GM20000 (cell line): ENCODE results near the gene SNX32.

ENCODE experiments used
- DNase-seq: peaks from one replicate; pipeline ENCODE4 v3.0.0; 2012; ENCODE audit warnings: low spot score
- CTCF ChIP-seq: IDR thresholded peaks from 2 replicates; pipeline ENCODE4 v1.5.1; 2012; ENCODE audit warnings: mild to moderate bottlenecking, control low read depth; ENCODE audit errors: extremely low read depth, missing control alignments

The SNX32 gene

DNA sequence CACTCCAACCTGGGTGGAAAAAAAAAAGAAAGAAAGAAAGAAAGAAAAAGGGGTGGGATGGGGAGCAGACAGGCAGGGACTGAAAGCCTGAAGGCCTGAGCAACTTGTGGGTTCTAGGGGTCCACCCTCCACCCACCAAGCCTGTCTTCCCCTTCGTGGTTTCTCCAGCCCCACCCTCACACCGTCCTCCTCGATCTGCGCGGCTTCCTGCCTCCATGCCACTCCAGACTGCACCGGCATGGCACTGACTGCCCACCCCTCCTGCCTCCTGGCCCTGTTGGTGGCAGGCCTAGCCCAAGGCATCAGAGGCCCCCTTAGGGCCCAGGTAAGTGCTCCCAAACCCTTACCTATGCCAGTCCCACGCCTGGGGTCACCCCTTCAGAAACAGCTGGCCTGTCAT, 45.9 kb downstream of the SNX32 start, which contains the start of gene CTSW:
TSS of gene CTSW (plus strand) at position 221 of the 400 bp plus-strand sequence. CDS start at position 239, 18 bp downstream.
- DNase-seq, result no peak
- TF ChIP-seq CTCF, result no peak

DNA sequence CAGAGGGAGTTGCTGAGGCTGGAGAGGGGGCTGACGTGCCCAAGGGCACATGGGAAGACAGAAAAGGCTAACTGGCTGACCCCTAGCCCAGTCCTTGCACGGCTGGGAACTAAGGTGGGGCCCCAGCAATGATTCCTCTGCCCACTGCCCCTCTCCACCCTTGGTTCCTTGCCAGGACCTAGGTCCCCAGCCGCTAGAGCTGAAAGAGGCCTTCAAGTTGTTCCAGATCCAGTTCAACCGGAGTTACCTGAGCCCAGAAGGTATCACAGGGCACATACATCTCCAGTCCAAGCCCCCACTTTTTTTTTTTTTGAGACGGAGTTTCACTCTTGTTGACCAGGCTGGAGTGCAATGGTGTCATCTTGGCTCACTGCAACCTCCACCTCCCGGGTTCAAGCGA, 46.3 kb downstream of the SNX32 start:
- TF ChIP-seq CTCF, result no peak
- no peak for DNase-seq

DNA sequence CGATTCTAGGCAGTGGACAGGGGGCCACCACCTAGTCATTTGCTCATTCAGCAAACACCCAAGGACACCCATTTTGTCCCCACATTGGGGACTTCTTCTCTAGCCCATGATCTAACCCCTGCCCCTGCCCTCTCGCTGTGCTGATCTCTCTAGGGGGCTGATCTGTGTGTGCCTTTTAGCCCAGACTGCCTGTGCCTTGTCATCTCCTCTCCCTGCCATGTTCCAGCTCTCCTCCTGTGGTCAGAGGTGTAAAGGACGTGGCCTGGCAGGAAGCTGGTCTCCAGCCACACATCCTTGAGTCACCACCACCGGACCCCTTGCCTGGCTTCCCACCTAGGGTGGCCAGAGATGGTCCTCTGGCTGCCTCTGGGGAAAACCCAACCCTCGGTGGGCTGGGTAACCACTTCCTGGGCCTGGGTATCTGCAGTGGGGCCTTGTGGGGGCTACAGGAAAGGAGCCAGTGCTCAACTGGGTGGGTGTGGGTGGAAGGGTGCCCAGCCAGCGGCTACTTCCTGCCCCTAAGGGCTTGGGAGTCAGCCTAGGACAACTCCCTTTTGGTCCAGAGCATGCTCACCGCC, 47.2 kb downstream of the SNX32 start:
- TF ChIP-seq CTCF, result no peak
- DNase-seq, result no peak

GRCh38 chr11:65882120-65883057, 48.6 kb downstream of the SNX32 start:
- TF ChIP-seq CTCF, result no peak

GRCh38 chr11:65883058-65883761, 49.4 kb downstream of the SNX32 start:
- TF ChIP-seq CTCF, result no peak
- no peak for DNase-seq

More at GRCh38 chr11:65882120-65883057, 48.6 kb downstream of the SNX32 start:
- DNase-seq, result no peak

DNA sequence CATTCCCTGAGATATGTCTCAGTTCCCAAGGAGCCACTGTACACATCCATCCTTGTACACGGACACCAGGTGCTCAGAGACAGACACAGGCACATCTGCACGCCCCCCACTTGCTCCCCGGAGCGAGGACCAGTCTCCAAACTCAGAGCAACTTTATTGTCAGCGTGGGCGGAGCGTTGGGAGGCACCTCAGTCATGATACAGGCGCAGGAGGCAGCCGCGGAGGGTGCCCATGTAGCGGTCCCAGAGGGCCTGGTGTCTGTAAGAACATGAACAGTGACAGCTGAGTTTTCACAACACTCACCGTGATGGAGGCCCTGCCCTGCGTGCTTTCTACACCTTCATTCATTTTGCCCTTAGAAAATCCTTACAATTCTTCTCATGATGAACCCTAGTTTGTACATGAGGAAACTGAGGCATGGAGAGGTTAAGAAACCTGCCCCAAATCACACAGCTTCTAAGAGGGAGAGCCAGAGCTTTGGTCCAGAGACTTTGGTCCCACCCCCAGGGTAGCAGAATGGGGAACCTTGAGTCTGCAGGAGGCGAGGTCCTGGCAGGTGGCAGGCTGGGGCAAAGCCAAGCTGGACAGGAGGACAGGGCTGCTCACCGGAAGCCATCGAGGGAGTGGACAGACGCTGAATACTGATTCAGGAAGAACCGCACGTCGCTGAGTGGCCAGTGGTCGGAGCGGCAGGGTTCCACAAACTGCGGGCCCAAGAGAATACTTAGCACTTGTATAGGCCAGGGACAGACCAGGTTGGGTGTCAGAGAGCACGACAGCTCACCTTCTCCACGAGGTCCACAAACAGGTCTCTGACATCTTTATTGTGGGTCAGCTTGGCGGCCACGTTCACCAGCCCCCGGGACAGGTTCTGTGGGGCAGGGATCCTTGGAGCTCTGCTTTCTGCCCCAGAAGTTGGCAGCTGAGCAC, 50.3 kb downstream of the SNX32 start:
- DNase-seq, result no peak
- TF ChIP-seq CTCF, result no peak
